Right lobe of liver (tissue), 6 donors: ENCODE measurements around the gene SMARCA2. TPM values are rescaled to one million over a fixed set of nuclear protein-coding genes. Genes with fewer than 3 reads are reported as not detected.
A peak's percentile ranks its signal among the peaks of the same experiment; 100 is the strongest.

Experiments used
- ATAC-seq, 4 donors: fragments of 200-7000 bp; cut with Tn5 transposase; one replicate each; pipeline ENCODE4 v1.9.1; 2020; ENCODE audit warnings: mild to moderate bottlenecking in 4 of 4, moderate library complexity in 4 of 4
- DNase-seq, 3 donors: peaks; one replicate each; pipeline ENCODE4 v3.0.0-alpha.2; 2020
- H3K27ac ChIP-seq, 3 donors: fragments of 200-600 bp; one replicate each; pipeline ENCODE4 v1.8.0; 2022
- H3K27me3 ChIP-seq, 2 donors: fragments of 200-600 bp; one replicate each; pipeline ENCODE4 v1.8.0; 2022
- H3K36me3 ChIP-seq, 4 donors: fragments of 200-600 bp; sonication (generic) in 1 of 4; one replicate each; pipeline versions ENCODE4 v1.5.1 to v1.8.0; 2017 to 2022; ENCODE audit warnings: control low read depth in 1 of 4
- H3K4me1 ChIP-seq, 4 donors: fragments of 200-600 bp; sonication (generic) in 1 of 4; one replicate each; pipeline versions ENCODE4 v1.5.1 to v1.8.0; 2017 to 2022; ENCODE audit warnings: control low read depth in 1 of 4
- H3K4me3 ChIP-seq, 3 donors: fragments of 200-600 bp; one replicate each; pipeline ENCODE4 v1.8.0; 2022
- H3K9me3 ChIP-seq, 4 donors: fragments of 200-600 bp; sonication (generic) in 1 of 4; one replicate each; pipeline versions ENCODE4 v1.5.1 to v1.8.0; 2017 to 2022; ENCODE audit warnings: control low read depth in 1 of 4
- CTCF ChIP-seq, 4 donors: fragments of 200-600 bp in 3 of 4; fragments of 450-650 bp in 1 of 4; IDR thresholded peaks; one replicate each; pipeline versions ENCODE4 v1.5.1 to v1.8.0; 2016 to 2022; ENCODE audit warnings: antibody characterized with exemption in 4 of 4, mild to moderate bottlenecking in 2 of 4
- POLR2A ChIP-seq: fragments of 450-650 bp; IDR thresholded peaks from one replicate; pipeline ENCODE4 v1.6.1; 2017; ENCODE audit warnings: antibody characterized with exemption, mild to moderate bottlenecking
- WGBS: methylation state at CpG from one replicate; pipeline ENCODE4 v1.1.6; 2018; ENCODE audit warnings: low coverage, low lambda C conversion rate; ENCODE audit not compliant: insufficient coverage; ENCODE audit errors: missing lambda C conversion rate; 5-methylcytosine and 5-hydroxymethylcytosine counted together
- intact Hi-C, 2 donors: fragments of 100-400 bp; cut with DNase I; formaldehyde crosslinking; loops; one replicate each; pipeline versions ENCODE4 v1.11.2 to v1.14.1; 2022
- total RNA-seq, 6 experiments: library from RNA; depleted of rRNA in 2 of 6; stranded (reverse); fragments of >200 nt in 2 of 6; fragmentation: NEBNext Ultra II Directional in 3 of 6; extraction: Animal tissue kit (Norgen Biotek cat#: 25700) in 3 of 6; gene quantifications; one replicate each; pipeline versions ENCODE4 v1.1.0 to v1.2.4, GENCODE V29; 2016 to 2023
- donor health status: DM: no; HTN: yes; CAD: no.
- donor health status: DM: no; HTN: no; CAD: no.
- donor health status: DM: no; HTN: no; CAD: no.
- donor health status: DM: no; HTN: yes; CAD: no.
- donor health status: DM: no; HTN: yes; CAD: no.

SMARCA2 gene
- total RNA-seq, 6 experiments from 2014 or later: 46.2 to 97.8 (median 62.4) TPM

GRCh38 chr9:2235623-2236022, 220.5 kb downstream of the SMARCA2 start:
- intact Hi-C loops: no loop called here
- H3K9me3 ChIP-seq: no peaks in the 10 kb centered on the region
- no peak overlapping the region for H3K4me3 ChIP-seq
- no peaks in the 10 kb centered on the region for H3K4me1 ChIP-seq
- H3K27ac ChIP-seq: no peak overlapping the region
- H3K27me3 ChIP-seq: no peaks in the 10 kb centered on the region
- TF ChIP-seq CTCF (IDR thresholded peaks at IDR 0.05) (no peak), POLR2A (no peak)
- no peaks in the 10 kb centered on the region for H3K36me3 ChIP-seq
- DNase-seq (no peak), ATAC-seq (no peak)
- WGBS: 82% methylated on average over 5 of the region's 5 CpGs

- TF ChIP-seq CTCF (IDR thresholded peaks at IDR 0.05): no peak
- TF ChIP-seq POLR2A: no peak
- peaks cover 0 to 2% (median 0%) of the 10 kb centered on the region in 4 donors for H3K4me1 ChIP-seq
- H3K27ac ChIP-seq: no peak overlapping the region
- DNase-seq: no peak
- H3K27me3 ChIP-seq: no peaks in the 10 kb centered on the region
- no peaks in the 10 kb centered on the region for H3K9me3 ChIP-seq
- no peak for ATAC-seq
- no peak overlapping the region for H3K4me3 ChIP-seq
- WGBS: 61% methylated on average over 3 of the region's 3 CpGs
- no peaks in the 10 kb centered on the region for H3K36me3 ChIP-seq
- intact Hi-C loops: no loop called here
Observed at GRCh38 chr9:2236850-2237249, 221.7 kb downstream of the SMARCA2 start.

DNA sequence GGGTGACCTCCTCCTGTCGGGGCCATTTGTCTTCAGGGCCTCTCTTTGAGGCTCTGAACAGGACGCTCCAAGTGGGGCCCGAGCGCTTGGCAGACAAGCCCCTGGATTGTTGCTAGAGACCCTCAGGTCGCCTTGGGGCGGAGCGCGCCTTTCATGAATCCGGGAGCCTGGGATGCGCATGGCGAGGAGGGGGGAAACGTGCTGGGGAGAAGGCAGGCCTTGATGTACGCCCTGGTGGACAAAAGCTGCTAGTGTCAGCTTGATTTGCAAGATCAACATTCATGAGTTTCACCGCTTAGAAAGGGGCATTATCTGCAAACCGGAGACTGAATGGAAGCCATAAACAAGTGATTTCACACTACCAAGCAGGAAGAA, 226.3 kb downstream of the SMARCA2 start:
- peak overlapping the region in 1 of 3 donors; percentile 29 for H3K27ac ChIP-seq
- DNase-seq: peak in 1 of 3 donors; percentile 58
- no peak for TF ChIP-seq POLR2A
- TF ChIP-seq CTCF (IDR thresholded peaks at IDR 0.05): no peak

DNA sequence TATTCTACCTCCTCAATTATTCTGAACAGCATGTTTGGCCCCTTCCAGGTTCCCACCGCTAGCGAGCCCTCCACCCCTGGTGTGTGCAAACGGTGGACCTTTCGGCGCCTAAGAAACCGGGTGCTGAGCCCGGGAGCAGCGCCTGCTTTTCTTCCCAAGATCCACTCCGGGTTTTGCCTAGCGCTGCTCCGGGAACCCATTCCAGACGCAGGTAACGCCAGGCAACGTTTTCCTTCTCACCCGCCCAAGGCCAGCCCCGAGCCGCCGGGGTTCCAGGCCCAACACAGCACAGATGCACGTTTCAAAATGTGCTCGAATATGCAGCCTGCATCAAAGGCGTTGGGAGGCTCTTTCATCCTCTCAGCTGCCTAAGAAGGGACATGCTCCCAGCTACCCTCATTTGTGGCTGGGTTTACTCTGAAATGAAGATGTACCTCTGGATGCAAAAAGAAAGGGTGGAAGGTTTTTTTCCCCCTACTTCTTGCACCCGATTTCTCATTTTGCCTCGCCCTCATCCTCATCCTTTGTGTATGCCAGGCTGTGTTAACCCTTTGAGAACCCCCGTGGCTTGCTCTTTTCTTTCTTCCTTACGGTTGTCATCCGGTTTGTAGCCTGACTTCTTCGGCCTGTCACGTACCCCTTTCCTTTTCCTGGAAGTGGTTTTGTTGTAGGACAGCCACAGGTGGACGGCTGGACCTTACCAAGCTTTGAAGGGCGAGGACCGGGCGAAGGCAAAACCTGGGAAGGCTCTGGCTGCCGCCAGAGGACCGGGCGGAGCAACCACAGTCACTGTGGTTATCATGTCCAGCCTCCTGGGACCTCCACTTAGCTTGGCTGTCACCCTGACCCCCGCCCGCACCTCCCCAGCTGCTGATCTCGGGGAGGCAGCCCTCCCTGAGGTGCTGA, 226.9 kb downstream of the SMARCA2 start:
- no peaks in the 10 kb centered on the region for H3K36me3 ChIP-seq
- H3K4me1 ChIP-seq: peaks cover 0 to 7% (median 1%) of the 10 kb centered on the region in 4 donors
- no peaks in the 10 kb centered on the region for H3K27me3 ChIP-seq
- WGBS: under 1% methylated on average over 38 of the region's 38 CpGs
- DNase-seq (peak; percentile 69 to 80 (median 77)), ATAC-seq (peak; percentile 96 to 98 (median 98))
- no peaks in the 10 kb centered on the region for H3K9me3 ChIP-seq
- TF ChIP-seq POLR2A: peak; percentile 36
- peak in 1 of 4 donors; percentile 6 for TF ChIP-seq CTCF (IDR thresholded peaks at IDR 0.05)
- peak overlapping the region; percentile 23 to 51 (median 36) for H3K4me3 ChIP-seq
- H3K27ac ChIP-seq: peak overlapping the region in 1 of 3 donors; percentile 29
- intact Hi-C loops: no loop called here

More for the DNA sequence above, 226.3 kb downstream of the SMARCA2 start:
- H3K4me1 ChIP-seq: peaks cover 0 to 7% (median 1%) of the 10 kb centered on the region in 4 donors
- 43% methylated on average over 10 of the region's 15 CpGs for WGBS
- H3K36me3 ChIP-seq: no peaks in the 10 kb centered on the region
- H3K27me3 ChIP-seq: no peaks in the 10 kb centered on the region
- no peaks in the 10 kb centered on the region for H3K9me3 ChIP-seq
- intact Hi-C loops: no loop called here
- peak in 2 of 4 donors; percentile 21 to 29 for ATAC-seq
- H3K4me3 ChIP-seq: peak overlapping the region in 2 of 3 donors; percentile 36 to 51
